Endothelial cell of umbilical vein (primary cell): ENCODE data around the gene FAM200C. TPM values are rescaled to one million over a fixed set of nuclear protein-coding genes. Genes with fewer than 3 reads are reported as not detected.

Experiments
- BruUV-seq: library from RNA; stranded (reverse); fragments of 400-500 nt; replicated peaks from 2 replicates; lab custom pipeline; 2021; lab: Mats Ljungman, UMichigan
- CTCF ChIA-PET: fragments of 300-600, 350-600 bp; sonication (Branson Sonifier 250); formaldehyde crosslinking; loops from one replicate; lab custom pipeline; 2021; ENCODE audit warnings: antibody characterized with exemption, inconsistent platforms; lab: Charles Lee
- POLR2A ChIA-PET: fragments of 300-600, 350-600 bp; sonication (Branson Sonifier 250); formaldehyde crosslinking; loops from one replicate; lab custom pipeline; 2021; ENCODE audit warnings: antibody characterized with exemption, inconsistent platforms; lab: Charles Lee
- DNase-seq: peaks from one replicate; pipeline ENCODE4 v3.0.0-alpha.2; 2011; ENCODE audit warnings: low read depth, low spot score
- FAIRE-seq: peaks from 2 replicates; lab custom pipeline; 2011; peaks lifted over from hg19 to GRCh38; lab: Jason Lieb, UNC
- H2AFZ ChIP-seq: 2 replicates; pipeline ENCODE4 v1.6.0; 2012; ENCODE audit warnings: low read depth, low read length, control low read depth, inconsistent platforms
- H3K27ac ChIP-seq: 2 replicates; pipeline ENCODE4 v1.5.1; 2011; ENCODE audit warnings: low read depth, mild to moderate bottlenecking, control low read depth, low read length, moderate library complexity; ENCODE audit not compliant: insufficient read depth
- H3K27me3 ChIP-seq, 2 experiments: 2 replicates each; pipeline versions ENCODE4 v1.6.0 to v1.6.1; 2011; ENCODE audit warnings: low read length in 2 of 2, mixed read lengths in 1 of 2; ENCODE audit not compliant: control insufficient read depth in 2 of 2, insufficient read depth in 2 of 2
- H3K36me3 ChIP-seq, 2 experiments: 2 replicates in 1 of 2; 3 replicates in 1 of 2; pipeline ENCODE4 v1.5.1; 2011; ENCODE audit warnings: low read length in 2 of 2, mild to moderate bottlenecking in 1 of 2, moderate library complexity in 1 of 2; ENCODE audit not compliant: control insufficient read depth in 2 of 2, insufficient read depth in 2 of 2; ENCODE audit errors: extremely low read depth in 1 of 2
- H3K4me1 ChIP-seq: 3 replicates; pipeline ENCODE4 v1.5.1; 2011; ENCODE audit warnings: mild to moderate bottlenecking, low read length; ENCODE audit not compliant: control insufficient read depth, insufficient read depth; ENCODE audit errors: extremely low read depth
- H3K4me2 ChIP-seq: 2 replicates; pipeline ENCODE4 v1.6.1; 2011; ENCODE audit warnings: low read length, control low read depth, mixed read lengths; ENCODE audit not compliant: insufficient read depth
- H3K4me3 ChIP-seq, 3 experiments: fragments of 200-600 bp in 1 of 3; sonication (generic), shearing (Covaris generic) in 1 of 3; replicated peaks in 1 of 3; 2 replicates each; pipeline ENCODE4 v1.5.1; 2011 to 2016; ENCODE audit warnings: control low read depth in 3 of 3, low read length in 3 of 3, mild to moderate bottlenecking in 2 of 3, inconsistent platforms in 1 of 3, low read depth in 1 of 3, moderate library complexity in 1 of 3; ENCODE audit not compliant: insufficient read depth in 1 of 3
- H3K79me2 ChIP-seq: 2 replicates; pipeline ENCODE4 v1.6.0; 2012; ENCODE audit warnings: low read length, inconsistent platforms; ENCODE audit not compliant: control insufficient read depth, insufficient read depth
- H3K9ac ChIP-seq: replicated peaks from 2 replicates; pipeline ENCODE3; 2011; ENCODE audit warnings: low read length, control low read depth; ENCODE audit not compliant: insufficient read depth; ENCODE audit errors: extremely low read depth
- H3K9me1 ChIP-seq: replicated peaks from 3 replicates; pipeline ENCODE4 v1.6.0; 2011; ENCODE audit warnings: mild to moderate bottlenecking, low read length; ENCODE audit not compliant: control insufficient read depth, insufficient read depth; ENCODE audit errors: extremely low read depth
- H3K9me3 ChIP-seq: replicated peaks from 2 replicates; pipeline ENCODE4 v1.5.1; 2012; ENCODE audit warnings: low read length, inconsistent platforms; ENCODE audit not compliant: control insufficient read depth, insufficient read depth
- H4K20me1 ChIP-seq: replicated peaks from 2 replicates; pipeline ENCODE3; 2011; ENCODE audit warnings: mild to moderate bottlenecking, low read length; ENCODE audit not compliant: control insufficient read depth, insufficient read depth; ENCODE audit errors: extremely low read depth
- EZH2 ChIP-seq: IDR thresholded peaks from 2 replicates; pipeline ENCODE4 v1.6.1; 2012; ENCODE audit warnings: borderline replicate concordance, low read depth, mild to moderate bottlenecking, moderate library complexity, low read length, inconsistent platforms; ENCODE audit not compliant: severe bottlenecking
- FOS ChIP-seq: IDR thresholded peaks from 2 replicates; pipeline ENCODE4 v1.6.1; 2011; ENCODE audit warnings: mild to moderate bottlenecking, low read length, moderate library complexity, borderline replicate concordance; ENCODE audit not compliant: insufficient read depth
- JUN ChIP-seq: IDR thresholded peaks from 2 replicates; pipeline ENCODE4 v1.6.1; 2011; ENCODE audit warnings: borderline replicate concordance, low read depth; ENCODE audit not compliant: insufficient read length, insufficient read depth
- MAX ChIP-seq: IDR thresholded peaks from 2 replicates; pipeline ENCODE4 v1.6.1; 2011; ENCODE audit not compliant: insufficient read depth, insufficient read length
- MYC ChIP-seq: IDR thresholded peaks from one replicate; pipeline ENCODE4 v1.6.1; 2011; ENCODE audit warnings: mild to moderate bottlenecking, low read depth, low read length
- POLR2A ChIP-seq: IDR thresholded peaks from 2 replicates; pipeline ENCODE4 v1.6.1; 2012; ENCODE audit warnings: low read depth, mild to moderate bottlenecking, control low read depth, low read length
- POLR2AphosphoS5 ChIP-seq: IDR thresholded peaks from 2 replicates; pipeline ENCODE4 v1.6.1; 2012; ENCODE audit warnings: low read depth, mild to moderate bottlenecking, control low read depth, low read length, moderate library complexity; ENCODE audit not compliant: insufficient read depth
- dilution Hi-C: fragments of 300-500 bp; cut with MboI; formaldehyde crosslinking; loops from one replicate; pipeline ENCODE4 v1.15.0; 2019; ENCODE audit warnings: low sequenced_read_pairs; ENCODE audit not compliant: extremely low pct_ligation_motif_present
- intact Hi-C: fragments of 100-400 bp; cut with micrococcal nuclease; formaldehyde crosslinking; loops from one replicate; pipeline ENCODE4 v1.10.0; 2022
- polyA plus RNA-seq, 4 experiments: library from polyadenylated mRNA; depleted of rRNA in 3 of 4; stranded (reverse) in 3 of 4; unstranded in 1 of 4; fragments of >200 nt; gene quantifications; 2 replicates each; pipeline versions ENCODE4 v1.2.1 to v1.2.3, GENCODE V29; 2011 to 2012; ENCODE audit warnings: missing spikeins in 1 of 4
- total RNA-seq: library from RNA; stranded (reverse); gene quantifications from 2 replicates; pipeline ENCODE4 v1.2.3, GENCODE V29; 2021

FAM200C gene
- total and polyA plus RNA-seq, 2 donors (not counting 3 experiments of a cell fraction or from before 2014, with no cell fraction given): 0.76 to 2.7 TPM

- TF ChIP-seq JUN (no peak), POLR2A (no peak)
- DNase-seq (no peak), FAIRE-seq (no peak)
- Histone ChIP-seq H3K9ac (no peak overlapping the region), H3K4me2 (no peak overlapping the region), H3K4me3 (no peak overlapping the region), H2AFZ (no peak overlapping the region), H3K79me2 (no peaks in the 10 kb centered on the region), H3K4me1 (no peaks in the 10 kb centered on the region), H3K27ac (no peak overlapping the region), H3K9me1 (no peaks in the 10 kb centered on the region), H3K9me3 (no peaks in the 10 kb centered on the region), H4K20me1 (no peaks in the 10 kb centered on the region), H3K27me3 (peaks cover 27 to 32% of the 10 kb centered on the region in 2 experiments), H3K36me3 (no peaks in the 10 kb centered on the region)
- intact Hi-C loops (no loop called here), dilution Hi-C loops (no loop called here)
- CTCF ChIA-PET: interaction anchor here (0.8 to 4.8 kb wide), 4 partner anchors 8 to 11 kb away, joined by 3 to 46 read pairs (median 4); partner anchors contain the start of gene C1QTNF2
- POLR2A ChIA-PET: no interaction called here
- no TSS peak for BruUV-seq
These were observed 19.8 kb downstream of the FAM200C start for GRCh38 chr5:160380041-160380440.

- FAIRE-seq: no peak
- Histone ChIP-seq H3K27me3 (peaks cover 33 to 36% of the 10 kb centered on the region in 2 experiments), H3K36me3 (no peaks in the 10 kb centered on the region), H3K9ac (no peak overlapping the region), H3K4me3 (no peak overlapping the region), H3K9me1 (no peaks in the 10 kb centered on the region), H3K9me3 (no peaks in the 10 kb centered on the region), H3K79me2 (no peaks in the 10 kb centered on the region), H3K27ac (no peak overlapping the region), H4K20me1 (no peaks in the 10 kb centered on the region), H2AFZ (no peak overlapping the region), H3K4me1 (no peaks in the 10 kb centered on the region), H3K4me2 (no peak overlapping the region)
- ChIA-PET CTCF (interaction anchor here (0.6 to 4.8 kb wide), 4 partner anchors 9 to 23 kb away, joined by 3 to 46 read pairs (median 4); partner anchors contain the start of gene C1QTNF2), POLR2A (no interaction called here)
- no peak for TF ChIP-seq MYC
- no peak for TF ChIP-seq FOS
- no peak for TF ChIP-seq MAX
- TF ChIP-seq POLR2A: no peak
- TF ChIP-seq JUN: no peak
- no peak for TF ChIP-seq EZH2
- TF ChIP-seq POLR2AphosphoS5: no peak
- BruUV-seq: no TSS peak
- dilution Hi-C loops (no loop called here), intact Hi-C loops (no loop called here)
- DNase-seq: no peak
These were observed 20.3 kb downstream of the FAM200C start for GRCh38 chr5:160379511-160379910.
